PC-9 (cell line): Measurements from ENCODE around the gene IL2RG.

Source experiments
- CTCF ChIP-seq: fragments of 200-600 bp; sonication (generic); conservative IDR thresholded peaks from 2 replicates; pipeline ENCODE4 v1.6.1; 2017; ENCODE audit warnings: mixed run types, antibody characterized with exemption, mild to moderate bottlenecking, moderate library complexity
- EZH2 ChIP-seq: fragments of 200-600 bp; sonication (generic); IDR thresholded peaks from 2 replicates; pipeline ENCODE4 v1.8.0; 2017; ENCODE audit warnings: antibody characterized with exemption, low read depth

DNA sequence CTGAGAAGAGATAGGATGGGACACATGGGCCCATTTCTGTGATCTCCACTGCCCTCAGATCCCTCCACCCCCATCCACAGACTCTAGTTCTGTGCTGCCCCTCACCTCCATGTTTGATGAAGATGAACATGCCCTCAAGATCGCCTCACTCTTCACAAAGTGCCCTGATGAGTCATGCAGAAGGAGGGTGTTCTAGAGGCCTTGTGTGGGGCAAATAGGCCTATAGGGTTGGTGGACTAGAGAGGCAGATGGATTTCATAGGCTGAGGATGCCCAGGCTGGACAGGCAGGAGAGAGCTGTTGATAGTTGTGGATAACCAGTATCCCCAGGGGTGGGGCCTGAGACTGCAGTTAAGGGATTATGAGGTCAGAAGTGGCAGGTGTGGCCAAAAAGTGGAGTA is 5.0 kb downstream of the IL2RG start, which contains the start of gene CXorf65:
- no peak for TF ChIP-seq CTCF
- TF ChIP-seq EZH2 = no peak
